Muscle layer of colon (tissue), 2 donors: Measurements from ENCODE around the gene SMIM30.

ENCODE experiments used
- H3K27ac ChIP-seq: one replicate; pipeline ENCODE4 v1.7.0; 2013; ENCODE audit warnings: low read depth, mild to moderate bottlenecking, low read length, moderate library complexity
- H3K27me3 ChIP-seq, 2 donors: one replicate each; pipeline ENCODE4 v1.7.0; 2013; ENCODE audit warnings: low read length in 2 of 2, mild to moderate bottlenecking in 2 of 2; ENCODE audit not compliant: insufficient read depth in 2 of 2, control insufficient read depth in 1 of 2
- H3K36me3 ChIP-seq: one replicate; pipeline ENCODE4 v1.7.0; 2013; ENCODE audit warnings: mild to moderate bottlenecking, low read length; ENCODE audit not compliant: insufficient read depth
- H3K4me1 ChIP-seq: one replicate; pipeline ENCODE4 v1.7.0; 2013; ENCODE audit warnings: mild to moderate bottlenecking, low read length; ENCODE audit not compliant: insufficient read depth
- H3K4me3 ChIP-seq, 2 donors: one replicate each; pipeline ENCODE4 v1.7.0; 2013; ENCODE audit warnings: low read length in 2 of 2, low read depth in 1 of 2, mild to moderate bottlenecking in 1 of 2, moderate library complexity in 1 of 2
- H3K9ac ChIP-seq: one replicate; pipeline ENCODE4 v1.7.0; 2013; ENCODE audit warnings: low read length
- H3K9me3 ChIP-seq: one replicate; pipeline ENCODE4 v1.7.0; 2013; ENCODE audit warnings: mild to moderate bottlenecking, low read length
- donor health status: abdominal sarcoma.
- donor health status: Adenocarcinoma of cecum.

SMIM30 gene

DNA sequence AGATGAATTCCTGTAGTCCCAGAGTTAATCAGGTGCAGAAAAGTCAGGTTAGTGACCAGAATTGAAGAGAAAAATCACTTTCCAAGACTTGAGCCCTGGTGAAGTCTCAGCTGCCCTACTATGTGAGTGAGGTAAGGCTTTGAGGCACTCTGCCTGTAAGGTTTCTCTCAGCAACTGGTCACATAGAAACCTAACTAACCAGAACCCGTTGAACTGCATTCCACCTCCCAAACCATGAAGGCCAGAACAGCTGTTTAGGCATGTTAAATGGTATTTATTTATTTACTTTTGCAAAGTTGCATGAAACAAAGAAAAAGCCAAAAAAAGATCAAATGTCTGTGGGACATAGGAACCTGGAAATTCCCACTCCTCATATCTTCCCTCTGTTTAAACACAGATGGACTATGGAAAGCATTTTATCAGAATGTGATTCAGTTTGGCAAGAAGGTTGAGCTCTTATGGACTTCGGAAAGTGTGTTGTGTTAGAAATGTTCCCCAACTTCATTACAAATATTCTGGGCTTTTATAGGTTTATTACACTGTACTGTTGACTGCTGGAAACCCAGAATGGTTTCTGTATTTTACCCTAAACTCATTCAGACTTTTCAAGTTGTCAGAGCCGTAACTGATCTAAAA, 19.0 kb downstream of the SMIM30 start:
- Histone ChIP-seq H3K4me3 (peak overlapping the region in 1 of 2 donors; percentile 12), H3K27ac (no peak overlapping the region), H3K9ac (no peak overlapping the region), H3K27me3 (no peaks in the 10 kb centered on the region), H3K9me3 (no peaks in the 10 kb centered on the region), H3K36me3 (no peaks in the 10 kb centered on the region), H3K4me1 (peaks cover 7% of the 10 kb centered on the region)

DNA sequence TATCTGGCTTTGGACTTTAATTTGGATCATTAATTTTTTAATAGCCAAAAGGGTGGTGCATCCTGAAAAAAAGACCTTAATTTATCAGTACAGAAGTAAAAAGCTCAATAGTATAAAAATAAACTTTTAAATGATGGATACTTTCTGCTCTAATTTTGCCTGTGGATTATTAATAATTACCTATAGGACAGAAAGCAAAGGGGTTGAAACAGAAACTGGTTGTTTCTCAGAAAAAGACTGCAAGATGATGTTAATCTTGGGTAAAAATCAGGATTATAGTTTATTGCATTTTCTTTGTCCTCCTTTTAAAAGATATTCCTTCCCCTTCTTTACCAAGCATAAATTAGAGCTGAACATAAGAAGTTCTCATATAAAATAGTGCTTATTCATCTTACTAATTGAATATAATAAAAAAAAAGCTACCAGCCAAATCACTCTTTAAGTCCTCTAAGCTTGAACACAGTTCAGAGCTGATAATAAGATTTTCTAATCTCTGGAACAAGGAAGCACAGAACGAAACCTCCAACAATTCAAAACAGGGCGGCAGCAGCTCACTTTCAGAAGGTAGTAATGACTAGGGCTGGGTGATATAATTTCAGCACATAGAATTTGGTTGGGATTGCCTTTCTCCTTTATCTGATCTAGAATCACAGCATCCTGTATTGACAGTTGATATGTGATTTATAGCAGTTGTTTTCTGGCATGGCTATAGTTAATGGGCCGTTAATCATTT, 23.7 kb downstream of the SMIM30 start:
- Histone ChIP-seq H3K9me3 (no peaks in the 10 kb centered on the region), H3K4me1 (peaks cover 6% of the 10 kb centered on the region), H3K9ac (no peak overlapping the region), H3K27ac (no peak overlapping the region), H3K36me3 (no peaks in the 10 kb centered on the region), H3K4me3 (no peak overlapping the region), H3K27me3 (no peaks in the 10 kb centered on the region)

DNA sequence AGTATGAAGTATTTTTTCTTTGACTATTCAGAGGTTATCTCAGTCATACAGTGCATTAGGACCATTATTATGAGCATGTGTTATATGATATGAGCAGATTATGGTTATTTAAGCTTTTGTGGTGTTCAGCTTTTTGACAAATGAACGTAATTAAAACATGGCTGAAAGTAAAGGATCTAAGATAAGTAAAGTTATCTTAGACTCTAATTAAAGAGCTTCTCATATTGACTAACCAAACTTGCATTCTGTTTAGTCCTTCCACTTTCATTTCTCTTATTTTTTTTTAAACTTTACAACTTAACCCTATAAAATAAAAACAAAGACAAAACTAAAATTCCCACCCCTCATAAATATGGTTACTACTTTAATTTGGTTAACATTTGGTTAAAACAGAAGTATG, 24.8 kb downstream of the SMIM30 start:
- Histone ChIP-seq H3K27ac (no peak overlapping the region), H3K9me3 (no peaks in the 10 kb centered on the region), H3K36me3 (no peaks in the 10 kb centered on the region), H3K4me3 (no peak overlapping the region), H3K9ac (no peak overlapping the region), H3K27me3 (no peaks in the 10 kb centered on the region), H3K4me1 (no peaks in the 10 kb centered on the region)

DNA sequence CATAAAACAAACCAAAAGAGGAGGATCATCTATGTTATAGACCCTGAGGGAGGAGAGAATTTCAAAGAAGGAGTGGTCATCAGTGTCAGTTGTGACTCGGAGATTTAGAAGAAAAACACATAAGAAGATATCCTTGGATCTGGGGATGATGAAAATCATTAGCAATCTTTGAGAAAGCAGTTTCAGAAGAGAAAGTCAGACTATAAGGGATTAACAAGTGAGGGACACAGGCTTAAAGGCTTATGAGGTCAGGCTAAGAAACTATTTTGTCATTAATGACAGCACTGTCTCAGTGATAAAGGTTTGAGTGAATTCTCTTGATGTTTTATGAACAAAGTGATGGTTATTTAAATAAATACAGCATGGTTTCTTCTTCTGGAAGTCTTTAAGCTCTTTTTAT, 25.6 kb downstream of the SMIM30 start:
- H3K4me3 ChIP-seq: no peak overlapping the region
- no peak overlapping the region for H3K27ac ChIP-seq
- H3K27me3 ChIP-seq: no peaks in the 10 kb centered on the region
- H3K9me3 ChIP-seq: no peaks in the 10 kb centered on the region
- no peak overlapping the region for H3K9ac ChIP-seq
- H3K4me1 ChIP-seq: no peaks in the 10 kb centered on the region
- no peaks in the 10 kb centered on the region for H3K36me3 ChIP-seq

DNA sequence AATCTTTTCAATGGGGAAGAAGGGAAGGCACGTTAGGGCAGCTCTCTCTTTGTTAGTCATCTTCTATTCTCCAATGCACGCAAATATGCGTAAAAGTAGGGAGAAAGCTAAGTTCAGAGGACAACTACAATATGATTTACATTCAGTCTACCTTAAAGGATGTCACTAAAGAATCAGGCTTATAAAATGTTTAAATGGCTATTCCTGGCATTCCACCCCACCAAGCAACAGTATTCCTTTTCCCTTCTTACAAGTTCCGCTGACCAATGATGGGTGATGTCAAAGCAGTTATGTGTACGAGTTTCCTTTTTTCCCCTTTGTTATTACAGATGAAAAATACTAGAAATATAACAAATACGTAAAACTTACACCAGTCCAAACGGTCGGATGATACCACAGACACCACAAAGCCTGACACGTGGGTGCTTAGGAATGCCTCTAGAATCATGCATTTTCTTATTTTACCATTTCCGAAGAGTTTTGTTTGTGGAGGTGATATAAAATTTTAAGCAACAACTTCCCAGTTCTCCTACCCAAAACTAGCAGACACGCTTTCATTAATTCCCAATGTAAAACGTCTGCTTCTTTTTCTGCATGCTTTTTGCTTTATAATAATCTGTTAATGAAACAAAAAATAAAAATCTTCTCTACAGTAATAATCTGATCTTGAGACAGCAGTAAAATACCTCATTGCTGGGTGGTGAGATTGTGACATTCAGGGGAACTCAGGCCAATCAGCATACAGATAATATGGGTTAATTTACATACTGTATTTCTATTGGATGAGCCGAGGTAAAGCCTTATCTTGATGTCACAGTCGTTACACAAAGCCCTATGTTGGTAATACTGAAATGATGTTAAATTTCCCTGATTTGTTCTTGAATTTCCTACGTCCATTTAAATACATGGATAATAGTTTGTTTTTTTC, 31.0 kb downstream of the SMIM30 start:
- H3K4me3 ChIP-seq: no peak overlapping the region
- no peaks in the 10 kb centered on the region for H3K9me3 ChIP-seq
- no peak overlapping the region for H3K27ac ChIP-seq
- no peaks in the 10 kb centered on the region for H3K36me3 ChIP-seq
- H3K4me1 ChIP-seq: peaks cover 6% of the 10 kb centered on the region
- H3K9ac ChIP-seq: no peak overlapping the region
- H3K27me3 ChIP-seq: no peaks in the 10 kb centered on the region

DNA sequence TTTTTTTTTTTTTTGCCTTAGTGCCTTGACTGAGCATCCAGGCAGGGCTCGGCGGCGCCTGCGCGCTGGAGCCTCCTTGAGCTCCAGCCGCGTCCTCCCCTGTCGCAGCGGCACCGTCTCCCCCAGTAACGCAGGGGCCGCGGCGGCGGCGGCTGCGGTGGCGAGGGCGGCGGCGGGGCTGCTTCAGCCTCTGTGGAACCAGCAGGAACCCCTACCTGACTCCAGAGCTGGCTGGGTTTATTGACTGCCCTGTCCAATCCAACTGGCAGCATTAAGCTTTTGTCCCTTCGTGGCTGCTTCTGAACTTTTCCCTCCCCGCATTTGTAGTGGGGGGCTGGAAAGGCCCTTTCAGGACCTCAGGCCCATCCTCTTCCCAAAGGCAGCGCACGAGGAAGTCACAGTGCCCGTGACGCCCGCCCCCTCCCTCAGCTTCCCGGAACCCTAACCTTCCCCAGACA, 31.9 kb downstream of the SMIM30 start, which contains the start of gene GPR85:
GPR85 (minus strand) TSS at position 397 of the 458 bp plus-strand sequence. CDS start 2,106 bp downstream, outside the sequence.
- no peaks in the 10 kb centered on the region for H3K36me3 ChIP-seq
- no peak within 1 kb of the TSS for H3K9ac ChIP-seq
- peaks cover 6% of the 10 kb centered on the region for H3K4me1 ChIP-seq
- H3K4me3 ChIP-seq: peak within 1 kb of the TSS; percentile 38 to 58
- H3K9me3 ChIP-seq: no peaks in the 10 kb centered on the region
- H3K27me3 ChIP-seq: no peaks in the 10 kb centered on the region
- H3K27ac ChIP-seq: no peak within 1 kb of the TSS

DNA sequence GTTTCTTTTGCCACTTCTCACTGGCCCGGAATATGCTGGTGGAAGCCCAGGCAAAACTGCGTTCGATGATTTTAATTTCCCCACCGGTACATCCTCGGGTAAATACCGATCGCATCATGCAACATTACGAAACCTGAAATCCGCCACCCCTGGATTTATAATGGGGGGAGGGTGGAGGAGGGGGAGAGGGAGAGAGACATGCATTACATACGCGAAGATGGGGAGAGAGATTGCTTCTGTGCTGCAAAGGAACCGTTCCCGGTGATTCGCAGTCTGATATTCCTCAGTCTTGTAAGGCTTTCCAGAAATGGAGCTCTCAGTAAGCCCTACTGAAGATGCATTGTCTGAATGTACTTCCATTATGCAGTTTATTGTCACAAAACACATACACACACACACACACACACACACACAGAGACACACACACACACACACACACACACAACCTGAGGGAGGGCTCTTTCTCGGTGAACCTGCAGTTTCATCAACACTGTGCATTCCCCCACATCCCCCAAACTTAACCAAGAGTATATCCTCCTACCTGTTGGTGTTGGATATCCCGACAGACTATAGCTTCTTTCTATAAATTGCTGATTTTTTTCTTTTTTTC, 32.5 kb downstream of the SMIM30 start:
- Histone ChIP-seq H3K36me3 (no peaks in the 10 kb centered on the region), H3K4me1 (peaks cover 6% of the 10 kb centered on the region), H3K9ac (no peak overlapping the region), H3K9me3 (no peaks in the 10 kb centered on the region), H3K27me3 (no peaks in the 10 kb centered on the region), H3K27ac (no peak overlapping the region), H3K4me3 (peak overlapping the region; percentile 34 to 58)

DNA sequence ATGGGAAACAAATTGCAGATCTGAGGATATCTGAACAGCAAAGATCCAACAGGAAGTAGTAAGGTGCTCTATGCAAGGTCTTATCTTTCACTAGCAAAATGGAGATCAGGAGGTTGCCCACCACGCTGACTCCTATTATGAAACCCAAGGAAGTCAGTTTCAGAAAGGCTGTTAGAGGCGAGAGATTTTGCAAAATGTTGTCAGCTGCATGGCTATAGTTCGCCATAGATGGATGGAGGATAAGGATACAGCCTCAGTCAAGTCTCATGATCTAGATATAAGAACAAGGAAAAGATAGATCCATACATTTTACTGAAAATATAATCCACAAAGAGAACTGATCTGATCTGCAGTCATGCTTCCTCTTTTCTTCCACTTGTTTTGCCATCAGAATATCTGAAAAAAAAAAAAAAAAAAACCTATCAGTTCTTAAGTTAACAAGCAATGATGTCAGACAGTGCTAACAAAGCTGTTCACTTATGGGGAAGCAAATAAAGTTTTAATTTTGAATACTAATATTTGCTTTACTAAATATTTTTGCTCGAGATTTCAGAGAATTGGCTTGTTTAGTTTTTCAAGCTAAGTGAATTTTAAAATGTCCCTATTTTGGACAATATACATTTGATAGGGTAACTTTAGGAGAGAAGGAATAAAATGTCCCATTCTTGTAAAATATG, 33.7 kb downstream of the SMIM30 start:
- no peaks in the 10 kb centered on the region for H3K36me3 ChIP-seq
- no peak overlapping the region for H3K9ac ChIP-seq
- no peaks in the 10 kb centered on the region for H3K9me3 ChIP-seq
- no peaks in the 10 kb centered on the region for H3K27me3 ChIP-seq
- H3K4me3 ChIP-seq: no peak overlapping the region
- peaks cover 6% of the 10 kb centered on the region for H3K4me1 ChIP-seq
- H3K27ac ChIP-seq: no peak overlapping the region

DNA sequence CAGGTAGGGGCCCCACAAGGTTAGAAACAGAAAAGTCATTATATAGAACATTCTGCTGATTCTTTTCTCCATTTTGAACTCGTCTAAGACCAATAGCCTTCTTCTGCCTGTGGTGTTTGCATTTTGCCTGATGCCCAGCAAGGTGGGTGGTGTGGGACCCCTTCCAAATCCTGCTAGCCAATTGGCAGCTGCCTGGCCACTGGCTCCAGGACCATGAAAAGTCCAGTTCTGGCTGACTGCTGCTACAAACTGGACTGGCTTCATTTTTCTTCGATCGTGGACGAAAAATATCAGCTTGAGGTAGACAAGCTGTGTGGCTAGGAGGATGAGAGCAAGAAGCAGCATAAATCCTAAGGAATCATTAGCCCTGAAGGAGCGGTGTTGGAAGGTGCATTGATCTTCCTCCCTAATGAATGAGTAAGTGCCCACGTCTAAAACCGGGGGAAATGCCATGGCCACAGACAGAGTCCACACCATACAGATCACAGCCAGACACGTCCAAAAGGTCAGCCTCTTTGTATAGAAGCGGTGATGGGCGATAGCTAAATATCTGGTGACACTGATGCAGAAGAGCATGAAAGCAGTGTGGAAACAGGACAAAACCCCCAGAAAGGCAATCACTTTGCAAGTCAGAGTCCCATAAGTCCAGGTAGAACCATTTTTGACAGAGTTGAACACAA, 34.4 kb downstream of the SMIM30 start:
- Histone ChIP-seq H3K9me3 (no peaks in the 10 kb centered on the region), H3K4me1 (peaks cover 6% of the 10 kb centered on the region), H3K27ac (no peak overlapping the region), H3K36me3 (no peaks in the 10 kb centered on the region), H3K4me3 (no peak overlapping the region), H3K27me3 (no peaks in the 10 kb centered on the region), H3K9ac (no peak overlapping the region)

DNA sequence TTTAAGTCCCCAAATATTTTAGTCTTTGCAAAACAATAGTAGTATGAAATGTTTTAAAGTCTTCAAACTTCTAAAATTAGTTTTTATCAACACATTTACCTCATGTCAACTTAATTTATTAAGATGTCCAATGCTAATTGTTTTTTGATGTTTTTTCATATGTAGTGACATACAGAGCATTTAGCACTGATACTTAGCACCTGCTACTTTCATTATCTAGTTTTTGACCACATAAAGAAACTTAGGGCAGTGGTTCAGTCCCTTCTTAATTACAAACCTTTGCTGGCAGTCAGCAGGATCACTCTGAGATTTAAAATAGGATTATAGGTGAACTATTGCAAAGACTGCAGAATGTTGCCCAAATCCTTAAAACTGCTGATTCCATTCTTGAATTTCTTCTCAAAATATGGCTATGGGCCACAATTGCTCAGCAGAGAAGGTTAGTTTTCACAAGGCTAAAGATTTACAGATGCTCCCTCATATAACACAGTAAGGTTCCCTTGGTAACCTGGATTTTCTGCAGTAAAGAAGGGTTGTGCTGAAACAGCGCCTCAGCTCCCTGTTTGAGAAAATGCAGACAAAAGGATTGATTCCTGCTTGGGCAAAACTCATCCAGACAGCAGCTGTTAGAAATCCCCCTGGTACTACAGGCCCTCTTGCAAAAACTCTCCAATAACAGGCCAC, 35.1 kb downstream of the SMIM30 start:
- no peak overlapping the region for H3K27ac ChIP-seq
- H3K4me3 ChIP-seq: no peak overlapping the region

More for the DNA sequence above, 35.1 kb downstream of the SMIM30 start:
- H3K27me3 ChIP-seq: no peaks in the 10 kb centered on the region
- peaks cover 6% of the 10 kb centered on the region for H3K4me1 ChIP-seq
- no peaks in the 10 kb centered on the region for H3K9me3 ChIP-seq
- H3K36me3 ChIP-seq: no peaks in the 10 kb centered on the region
- H3K9ac ChIP-seq: no peak overlapping the region
